PFSK-1 (cell line): ENCODE results near the gene NAA40.

Source experiments
- POLR2AphosphoS5 ChIP-seq: IDR thresholded peaks from 2 replicates; pipeline ENCODE4 v1.6.1; 2012; ENCODE audit warnings: low read depth, mild to moderate bottlenecking, control low read depth, low read length, moderate library complexity
- REST ChIP-seq, 2 experiments: IDR thresholded peaks; 2 replicates each; pipeline versions ENCODE4 v1.6.1 to v1.8.0; 2011 to 2012; ENCODE audit warnings: low read depth in 2 of 2, low read length in 2 of 2, control low read depth in 1 of 2, inconsistent platforms in 1 of 2, mild to moderate bottlenecking in 1 of 2, moderate library complexity in 1 of 2; ENCODE audit not compliant: insufficient read depth in 1 of 2
- SIN3A ChIP-seq: IDR thresholded peaks from 2 replicates; pipeline ENCODE4 v1.6.1; 2012; ENCODE audit warnings: mild to moderate bottlenecking, low read length, moderate library complexity, borderline replicate concordance; ENCODE audit not compliant: insufficient read depth
- TAF1 ChIP-seq: IDR thresholded peaks from 2 replicates; pipeline ENCODE4 v1.6.1; 2012; ENCODE audit warnings: low read length, control low read depth, borderline replicate concordance; ENCODE audit not compliant: insufficient read depth

GRCh38 chr11:63939397-63939891 is 642 bp downstream of the NAA40 start:
- TF ChIP-seq TAF1 (no peak), POLR2AphosphoS5 (no peak), REST (IDR thresholded peaks at IDR 0.05; ENCODE audit: insufficient read depth in 1 of 2, low read depth in 2 of 2, low read length in 2 of 2) (no peak), SIN3A (no peak)
